GDM1 (cell line): ENCODE data around the gene TFCP2.

Experiments used
- DNase-seq: peaks from one replicate; lab custom pipeline; 2025; lab: John Stamatoyannopoulos, UW

Gene TFCP2

DNA sequence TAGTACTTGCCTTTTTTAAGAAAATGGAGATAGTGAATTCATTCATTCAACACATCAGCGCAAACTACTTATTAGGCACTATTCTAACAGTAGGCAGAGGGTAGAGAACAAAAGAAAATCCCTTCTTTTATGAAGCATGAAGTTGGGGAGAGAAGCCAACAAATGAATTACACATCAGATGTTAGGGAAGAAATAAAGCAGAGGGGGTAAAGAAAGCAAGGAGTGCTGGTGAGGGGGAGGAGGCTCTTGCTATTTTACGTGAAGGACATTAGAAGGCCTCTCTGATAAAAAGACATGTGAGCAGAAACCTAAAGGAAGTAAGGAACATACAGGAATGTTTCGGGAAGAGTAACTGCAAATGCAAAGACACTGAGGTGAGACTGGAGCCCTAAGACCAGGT lies 22.2 kb downstream of the TFCP2 start:
- DNase-seq: no peak

DNA sequence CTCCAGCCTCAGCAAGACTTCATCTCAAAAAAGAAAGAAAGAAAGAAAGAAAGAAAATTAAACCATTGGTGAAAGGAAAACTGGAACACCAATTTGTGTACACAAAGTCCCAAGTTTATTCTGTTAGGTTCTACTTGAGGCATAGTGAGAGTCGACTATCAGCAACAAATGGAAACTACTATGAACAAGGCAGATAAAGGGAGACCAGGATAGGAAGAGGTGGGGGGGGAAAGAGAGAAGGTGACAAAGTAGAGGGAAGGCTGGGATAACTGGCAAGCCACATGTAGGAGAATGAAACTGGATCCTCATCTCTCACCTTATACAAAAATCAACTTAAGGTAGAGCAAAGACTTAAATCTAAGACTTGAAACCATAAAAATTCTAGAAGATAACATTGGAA lies 25.6 kb downstream of the TFCP2 start:
- no peak for DNase-seq

DNA sequence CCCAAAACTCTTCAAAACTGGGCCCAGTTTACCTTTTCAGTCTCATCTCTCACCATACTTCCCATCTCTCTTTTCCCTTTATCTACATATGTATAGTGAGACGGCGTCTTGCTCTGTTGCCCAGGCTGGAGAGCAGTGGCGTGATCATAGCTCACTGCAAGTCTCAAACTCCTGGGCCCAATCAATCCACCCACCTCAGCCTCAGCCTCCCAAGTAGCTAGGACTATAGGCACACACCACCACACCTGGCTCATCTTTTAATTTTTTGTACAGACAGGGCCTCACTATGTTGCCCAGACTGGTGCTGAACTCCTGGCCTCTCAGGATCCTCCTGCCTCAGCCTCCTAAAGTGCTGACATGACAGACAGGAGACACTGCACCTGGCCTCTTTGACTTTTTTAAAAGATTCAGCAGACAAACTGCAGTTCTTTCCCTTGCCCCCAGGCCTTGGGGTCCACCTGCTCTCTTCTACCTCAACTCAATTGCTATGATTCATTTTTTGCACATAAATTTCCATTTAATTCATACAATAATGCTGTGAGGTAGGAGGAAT lies 33.6 kb downstream of the TFCP2 start:
- DNase-seq: no peak

DNA sequence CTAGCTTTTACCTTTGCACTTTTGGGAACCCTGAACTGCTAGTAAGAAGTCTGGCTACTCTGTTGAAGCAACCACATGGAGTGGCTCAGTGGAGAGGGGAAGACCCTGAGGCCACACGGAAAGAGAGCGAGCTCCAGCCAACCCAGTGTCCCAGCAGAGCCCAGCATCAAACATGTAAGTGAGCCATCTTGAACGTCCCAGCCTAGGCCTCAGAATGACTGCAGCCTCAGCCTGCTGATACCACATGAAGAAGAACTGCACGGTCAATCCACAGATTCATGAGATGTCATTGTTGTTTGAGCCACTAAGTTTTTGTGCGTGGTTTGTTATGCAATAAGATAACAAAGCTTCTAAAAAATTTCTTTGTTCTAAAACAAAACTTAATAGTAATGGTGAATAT lies 40.2 kb downstream of the TFCP2 start:
- DNase-seq: no peak

DNA sequence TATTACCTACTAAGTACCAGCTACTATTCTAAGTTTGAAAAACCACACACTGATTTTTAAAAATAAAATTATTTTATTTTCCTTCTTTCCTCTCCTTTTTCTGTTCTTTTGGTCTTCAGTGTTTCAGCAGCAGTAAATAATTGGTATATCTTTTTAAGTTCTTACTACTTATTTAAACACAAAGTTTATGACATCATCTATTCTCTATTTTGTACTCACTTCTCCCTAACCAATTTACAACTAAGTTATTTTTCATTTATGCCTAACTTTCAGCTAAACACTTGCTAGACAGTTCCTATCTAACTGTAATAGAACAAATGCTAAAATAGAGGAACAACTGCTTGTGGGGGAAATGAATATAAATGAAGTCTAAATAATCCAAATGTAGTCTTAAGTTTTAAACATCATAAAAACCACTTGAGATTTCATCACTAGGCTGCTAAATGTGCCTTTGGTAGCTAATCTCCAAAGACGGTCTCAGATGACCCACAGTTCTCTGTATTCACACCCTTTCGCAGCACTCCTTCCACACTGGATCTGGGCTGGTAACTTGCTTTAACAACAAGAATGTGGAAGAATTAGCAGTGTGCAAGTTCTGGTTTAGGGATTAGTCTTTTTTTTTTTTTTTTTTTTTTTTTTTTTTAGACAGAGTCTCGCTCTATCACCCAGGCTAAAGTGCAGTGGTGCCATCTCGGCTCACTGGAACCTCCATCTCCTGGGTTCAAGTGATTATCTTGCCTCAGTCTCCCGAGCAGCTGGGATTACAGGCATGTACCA lies 41.0 kb downstream of the TFCP2 start:
- no peak for DNase-seq

DNA sequence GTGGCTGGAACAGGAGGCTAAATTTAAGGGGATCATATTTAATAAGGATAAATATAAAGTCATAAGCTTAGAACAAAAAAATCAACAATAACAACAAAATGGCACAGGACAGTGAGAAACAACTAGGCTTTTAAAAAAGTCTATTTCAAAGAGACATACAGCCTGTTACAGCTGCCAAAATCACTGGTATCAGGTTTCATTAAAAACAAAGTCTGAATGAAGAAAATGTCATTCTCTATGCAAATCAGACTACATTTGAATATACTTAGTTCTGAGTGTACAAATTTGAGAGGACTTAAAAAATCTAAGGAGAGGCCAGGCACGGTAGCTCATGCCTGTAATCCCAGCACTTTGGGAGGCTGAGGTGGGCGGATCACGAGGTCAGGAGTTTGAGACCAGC lies 44.0 kb downstream of the TFCP2 start:
- no peak for DNase-seq

DNA sequence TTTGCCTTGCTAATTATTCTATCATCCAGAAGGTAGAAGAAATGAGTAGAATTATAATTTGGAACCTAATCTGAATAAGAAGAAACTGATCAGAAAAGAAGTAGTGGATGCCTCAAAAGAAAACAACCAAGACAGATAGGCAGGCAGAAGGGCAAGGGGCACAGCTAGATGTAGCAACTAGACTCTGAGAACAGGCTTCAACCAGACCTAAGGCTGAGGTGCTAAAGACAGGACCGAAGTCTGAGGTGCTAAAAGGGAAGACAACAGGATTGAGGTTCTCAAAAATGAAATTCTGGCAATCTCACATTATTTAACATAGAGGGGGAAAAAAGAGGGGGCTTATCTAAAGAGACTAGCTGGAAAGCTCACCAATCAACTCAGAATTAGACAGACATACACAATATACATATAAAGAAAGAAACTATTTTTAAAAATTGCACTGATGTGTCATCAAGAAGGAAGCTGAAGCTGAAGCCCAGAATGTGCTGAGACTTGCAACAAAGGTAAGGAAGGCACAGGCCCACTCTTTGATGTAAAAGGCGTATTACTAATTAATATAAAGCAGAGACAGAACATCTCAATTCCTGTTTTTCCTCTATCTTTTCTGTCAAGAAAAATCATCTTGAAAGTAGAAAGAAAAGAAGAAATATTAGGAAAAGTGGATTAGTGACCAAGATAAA lies 45.7 kb downstream of the TFCP2 start:
- no peak for DNase-seq

DNA sequence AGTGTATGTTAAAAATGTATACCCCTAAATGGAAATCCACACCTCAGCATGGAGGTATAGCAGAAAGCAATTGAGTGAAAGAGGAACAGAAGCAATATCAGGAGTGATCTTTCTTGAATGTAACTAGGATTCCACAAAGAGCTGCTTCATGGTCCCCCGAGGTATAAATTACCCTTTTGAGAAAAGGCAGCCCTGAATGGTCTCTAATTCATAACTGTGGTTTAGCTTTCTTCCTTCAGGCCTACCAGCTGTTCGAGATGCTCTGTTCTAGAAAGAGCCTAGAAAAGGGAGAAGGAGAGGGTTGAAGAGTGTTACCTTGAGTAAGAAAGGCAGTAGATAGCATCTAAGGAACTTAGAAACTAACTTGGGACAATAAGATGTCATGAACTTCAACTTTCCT lies 46.6 kb downstream of the TFCP2 start:
- DNase-seq: no peak

DNA sequence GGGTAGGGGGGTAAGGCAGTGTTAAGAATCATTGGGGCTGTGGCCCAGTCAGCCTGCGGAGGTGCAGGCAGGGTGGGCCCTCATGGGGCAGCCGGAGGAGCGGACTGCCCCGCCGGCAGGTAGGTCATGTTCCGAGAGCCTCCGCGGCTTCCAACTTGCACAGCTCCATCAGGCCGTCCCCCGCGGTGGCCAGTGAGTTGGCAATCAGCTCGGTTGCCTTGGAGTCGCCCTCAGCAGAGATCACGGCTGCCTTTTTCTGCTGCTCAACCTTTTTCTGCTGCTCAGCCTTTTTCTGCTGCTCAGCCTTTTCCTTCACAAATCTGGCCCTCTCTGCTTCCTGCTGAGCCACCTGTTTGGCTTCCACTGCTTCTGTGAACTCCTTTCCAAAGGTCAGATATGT lies 48.4 kb downstream of the TFCP2 start:
- no peak for DNase-seq

DNA sequence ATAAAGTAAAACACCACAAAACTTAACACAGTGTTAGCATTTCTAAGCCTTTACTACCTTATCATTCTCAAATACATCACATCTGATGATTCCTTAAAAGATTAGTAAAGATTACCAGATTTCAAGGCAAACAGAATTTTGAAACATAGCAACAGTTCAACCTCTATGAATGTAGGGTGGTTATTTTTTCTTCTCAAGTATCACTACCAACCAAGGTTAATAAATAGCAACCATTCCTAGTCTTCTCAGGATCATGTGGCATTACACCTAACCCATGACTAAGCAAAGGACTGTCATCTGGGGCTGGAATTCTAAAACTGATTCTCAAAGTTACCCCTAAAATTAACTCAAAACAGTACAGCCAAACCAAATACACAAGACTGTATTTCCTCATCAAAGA lies 50.1 kb downstream of the TFCP2 start:
- DNase-seq: no peak

DNA sequence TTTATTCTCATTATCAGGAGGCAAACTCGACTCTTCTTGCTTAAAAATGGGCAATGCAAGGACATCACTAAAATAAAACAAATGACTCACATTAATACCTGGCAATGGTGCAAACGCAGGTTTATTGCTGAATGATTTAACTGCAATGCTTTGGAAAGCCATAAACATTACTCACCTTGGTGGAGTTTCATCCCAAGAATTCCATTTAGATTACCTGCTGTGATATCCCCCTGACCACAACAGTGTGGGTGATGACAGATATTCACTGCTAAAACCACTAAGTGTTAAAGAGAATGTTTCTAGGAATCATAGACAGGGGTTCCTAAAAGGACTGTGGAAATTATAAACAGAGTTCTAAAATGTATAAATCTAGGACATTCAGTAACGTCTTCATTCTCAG lies 54.2 kb downstream of the TFCP2 start:
- DNase-seq: no peak

DNA sequence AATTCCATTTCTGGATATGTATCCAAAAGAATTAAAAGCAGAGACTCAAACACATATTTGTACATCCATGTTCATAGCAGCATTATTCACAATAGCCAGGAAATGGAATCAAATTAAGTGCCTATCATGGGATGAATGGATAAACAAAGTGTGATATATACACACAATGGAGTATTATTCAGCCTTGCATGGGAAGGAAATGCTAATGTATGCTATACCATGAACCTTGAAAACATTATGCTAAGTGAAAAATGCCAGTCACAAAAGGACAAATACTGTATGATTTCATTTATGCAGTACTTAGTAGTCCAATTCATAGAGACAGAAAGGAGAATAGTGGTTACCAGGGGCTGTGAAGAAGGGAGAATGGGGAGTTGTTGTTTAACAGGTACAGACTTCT lies 57.4 kb downstream of the TFCP2 start:
- no peak for DNase-seq

DNA sequence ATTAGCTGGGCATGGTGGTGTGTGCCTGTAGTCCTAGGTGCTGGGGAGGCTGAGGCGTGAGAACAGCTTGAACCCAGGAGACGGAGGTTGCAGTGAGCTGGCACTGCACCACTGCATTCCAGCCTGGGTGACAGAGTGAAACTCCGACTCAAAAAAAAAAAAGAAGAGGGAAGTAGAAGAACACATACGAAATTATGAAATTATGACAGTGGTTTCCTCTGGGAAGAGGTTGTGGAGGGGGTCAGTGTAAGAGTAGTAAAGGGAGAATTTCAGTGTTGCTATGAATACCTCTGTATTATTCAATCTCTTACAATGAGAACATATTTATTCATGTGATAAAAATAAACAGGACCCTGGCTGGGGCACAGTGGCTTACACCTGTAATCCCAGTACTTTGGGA lies 64.8 kb downstream of the TFCP2 start:
- no peak for DNase-seq

DNA sequence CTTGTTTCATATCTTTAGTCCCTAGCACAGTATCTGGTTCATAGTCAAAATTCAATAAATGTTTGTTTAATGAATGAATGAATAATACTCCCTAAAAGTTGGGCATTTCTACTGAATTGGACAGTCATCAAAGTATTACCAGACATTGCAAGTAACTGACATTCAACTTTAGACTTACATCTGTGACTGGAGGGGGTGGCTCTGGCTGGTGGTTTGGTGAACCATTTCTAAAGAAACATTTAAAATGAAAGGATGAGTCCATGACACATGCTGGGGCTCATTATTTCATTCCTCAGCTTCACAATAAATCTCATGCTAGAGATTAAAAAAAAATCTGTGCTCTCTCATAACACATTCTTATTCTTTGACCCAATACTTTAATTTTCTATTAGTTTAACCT lies 69.0 kb downstream of the TFCP2 start:
- DNase-seq: no peak

DNA sequence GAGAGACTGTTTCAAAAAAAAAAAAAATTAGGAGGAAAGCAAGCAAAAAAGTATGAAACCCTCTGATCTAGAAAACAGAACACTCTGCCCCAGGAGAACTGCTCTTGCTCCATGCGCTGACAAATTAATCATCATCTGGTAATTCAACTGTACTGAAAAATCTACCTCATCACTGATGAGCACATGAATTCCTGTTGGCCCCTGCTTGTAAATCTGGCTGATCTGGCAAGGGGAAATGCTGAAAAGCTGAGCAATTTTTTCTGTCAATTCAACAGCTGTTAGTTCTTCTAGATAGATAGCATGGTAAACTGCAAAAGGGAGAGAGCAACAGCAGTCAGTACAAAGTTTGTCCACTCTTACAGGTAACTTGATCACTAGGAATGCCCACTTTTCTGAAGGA lies 74.3 kb downstream of the TFCP2 start:
- no peak for DNase-seq

DNA sequence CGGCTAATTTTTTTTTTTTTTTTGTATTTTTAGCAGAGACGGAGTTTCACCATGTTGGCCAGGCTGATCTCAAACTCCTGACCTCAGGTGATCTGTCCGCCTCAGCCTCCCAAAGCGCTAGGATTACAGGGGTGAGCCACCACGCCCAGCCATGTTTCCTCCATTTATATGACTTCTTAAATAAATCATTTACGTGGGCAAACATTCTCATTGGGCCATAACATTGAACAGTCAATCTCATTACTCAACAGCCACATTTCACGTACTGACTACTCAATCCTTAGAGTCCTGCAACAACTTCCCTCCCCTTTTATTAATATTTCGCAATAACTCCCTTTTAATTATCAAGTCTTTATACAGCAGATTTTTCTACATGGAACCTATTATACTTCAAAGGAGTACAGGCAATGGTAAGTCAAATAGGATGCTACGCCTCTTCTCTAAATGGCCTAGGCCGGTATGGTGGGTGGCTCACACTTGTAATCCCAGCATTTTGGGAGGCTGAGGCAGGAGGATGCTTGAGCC lies 82.2 kb downstream of the TFCP2 start:
- DNase-seq: no peak

DNA sequence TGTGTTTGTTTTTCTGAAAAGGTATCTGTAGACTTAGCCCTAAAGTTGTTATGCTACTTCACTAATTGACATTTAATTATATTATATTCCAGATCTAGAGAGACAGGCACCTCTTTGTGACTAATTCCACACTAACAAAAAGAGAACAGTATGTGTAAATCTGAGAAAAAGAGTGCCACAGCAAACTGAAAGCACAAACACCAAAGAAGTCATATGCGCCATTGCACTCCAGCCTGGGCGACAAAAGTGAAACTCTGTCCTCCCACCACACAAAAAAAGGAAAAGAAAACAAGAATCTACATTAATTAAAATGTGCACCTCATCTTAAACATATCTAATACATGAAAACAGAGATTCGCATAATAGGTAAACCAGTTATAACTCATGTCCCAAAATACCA lies 85.1 kb downstream of the TFCP2 start:
- DNase-seq: no peak

DNA sequence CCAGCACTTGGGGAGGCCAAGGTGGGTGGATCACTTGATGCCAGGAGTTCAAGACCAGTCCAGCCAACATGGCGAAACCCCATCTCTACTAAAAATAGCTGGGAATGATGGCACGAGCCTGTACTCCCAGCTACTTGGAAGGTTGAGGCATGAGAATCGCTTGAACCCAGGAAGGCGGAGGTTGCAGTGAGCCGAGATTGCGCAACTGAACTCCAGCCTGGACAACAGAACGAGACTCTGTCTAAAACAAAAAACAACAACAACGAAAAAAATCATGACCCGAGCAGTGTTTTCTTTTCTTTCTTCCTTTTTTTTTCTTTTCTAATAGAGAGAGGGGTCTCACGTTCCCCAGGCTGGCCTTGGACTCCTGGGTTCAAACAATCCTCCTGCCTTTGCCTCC lies 86.0 kb downstream of the TFCP2 start:
- no peak for DNase-seq

DNA sequence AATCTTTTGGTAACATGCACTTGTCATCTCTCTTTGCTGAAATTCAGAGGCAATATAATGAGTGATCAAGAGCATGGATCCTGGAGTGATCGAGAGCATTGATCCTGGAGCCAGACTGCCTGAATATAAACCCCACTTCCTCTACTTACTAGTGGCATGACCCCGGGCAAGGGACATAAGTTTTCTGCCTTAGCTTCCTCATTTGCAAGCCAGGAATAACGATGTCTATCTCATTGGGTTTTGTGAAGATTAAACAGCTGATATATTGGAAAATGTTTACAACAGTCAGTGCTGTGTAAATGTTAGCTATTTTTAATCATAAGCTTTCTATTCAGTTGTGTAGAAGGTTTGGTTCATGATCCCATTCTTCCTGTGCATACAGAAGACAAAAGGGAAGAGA lies 87.2 kb downstream of the TFCP2 start:
- no peak for DNase-seq

DNA sequence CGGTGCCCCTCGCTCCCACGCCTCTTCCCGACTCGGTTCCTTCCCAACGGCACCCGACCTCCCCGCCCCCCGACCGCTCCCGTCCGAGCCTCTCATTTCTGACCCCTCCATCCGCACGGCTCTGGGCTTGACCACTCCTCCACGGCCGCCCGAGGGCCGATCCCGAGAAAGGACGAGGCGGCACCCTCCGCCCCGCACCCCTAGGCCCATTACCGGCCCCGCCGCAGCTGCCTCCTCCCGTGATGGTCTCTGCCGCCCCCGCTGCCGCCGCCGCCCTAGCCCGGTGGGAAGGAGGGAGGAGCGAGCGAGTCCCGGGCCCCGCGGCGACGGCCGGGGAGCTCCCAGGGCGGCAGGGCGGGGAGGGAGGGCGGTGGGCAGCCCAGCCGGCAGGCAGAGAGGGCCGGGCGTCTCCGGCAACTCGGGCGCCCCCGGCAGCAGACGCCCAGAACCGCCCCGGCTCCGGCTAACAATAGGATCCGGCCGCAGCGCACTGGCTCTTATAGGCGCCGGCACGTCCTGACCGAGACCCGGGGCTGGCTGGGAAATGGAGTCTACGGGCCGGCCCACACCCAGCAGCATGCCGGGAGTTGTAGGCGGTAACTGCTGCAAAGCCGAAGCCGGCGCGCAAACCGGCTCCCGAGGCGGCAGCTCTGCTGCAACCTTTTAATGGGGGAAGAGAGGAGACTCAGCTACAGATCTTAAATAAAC lies 89.7 kb downstream of the TFCP2 start, which contains the start of gene CSRNP2:
Gene CSRNP2 (minus strand): TSS at position 471 of the 708 bp plus-strand sequence. CDS start 7,035 bp downstream, outside the sequence.
- peak; percentile 93 for DNase-seq

DNA sequence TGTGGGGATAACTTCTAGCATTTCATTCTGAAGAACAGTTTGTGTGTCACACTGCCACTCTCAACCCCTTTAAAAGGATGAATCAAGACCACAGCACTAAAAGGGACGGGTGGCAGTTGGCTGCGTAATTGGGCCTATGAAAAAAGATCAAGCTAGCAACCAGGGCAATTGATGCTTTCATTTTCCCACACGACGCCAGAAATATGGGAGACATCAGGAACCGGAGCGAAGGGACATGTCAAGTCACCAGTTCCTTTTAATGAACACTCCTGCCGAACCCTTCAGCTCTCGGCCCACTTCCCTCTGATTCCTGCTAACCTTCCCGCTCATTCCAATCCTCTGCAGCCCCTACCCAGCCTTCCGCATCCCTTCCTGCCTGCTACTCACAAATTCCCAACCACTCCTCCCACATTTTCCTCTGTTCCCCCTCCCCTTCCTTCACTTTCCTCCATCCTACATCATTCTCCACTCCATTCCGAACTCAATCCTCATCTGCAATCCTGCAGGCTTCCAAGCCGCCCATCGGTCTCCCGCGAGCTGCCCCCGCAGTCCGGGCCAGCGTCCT lies 90.3 kb downstream of the TFCP2 start:
- DNase-seq: peak; percentile 2

DNA sequence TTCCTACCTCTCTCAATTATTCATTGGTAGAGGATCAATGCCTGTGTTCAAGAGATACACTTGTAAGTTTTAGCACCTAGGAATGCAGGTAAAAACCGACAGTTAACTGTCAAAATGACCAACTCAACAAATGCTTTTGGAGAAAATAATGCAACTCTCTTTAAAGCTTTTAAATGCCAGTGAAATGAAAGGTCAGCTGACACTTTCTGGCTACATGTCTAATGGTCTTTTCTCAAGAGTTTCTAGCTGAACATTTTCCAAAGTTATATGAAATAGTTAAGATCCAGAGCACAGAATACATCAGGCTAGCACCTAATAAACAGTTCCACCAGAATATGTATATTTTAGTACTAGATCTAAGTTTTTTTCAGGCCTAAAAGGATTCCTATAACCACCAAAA lies 91.5 kb downstream of the TFCP2 start:
- DNase-seq: no peak
